ENCODE measurements around the gene ZNF629.

Gene ZNF629

DNA sequence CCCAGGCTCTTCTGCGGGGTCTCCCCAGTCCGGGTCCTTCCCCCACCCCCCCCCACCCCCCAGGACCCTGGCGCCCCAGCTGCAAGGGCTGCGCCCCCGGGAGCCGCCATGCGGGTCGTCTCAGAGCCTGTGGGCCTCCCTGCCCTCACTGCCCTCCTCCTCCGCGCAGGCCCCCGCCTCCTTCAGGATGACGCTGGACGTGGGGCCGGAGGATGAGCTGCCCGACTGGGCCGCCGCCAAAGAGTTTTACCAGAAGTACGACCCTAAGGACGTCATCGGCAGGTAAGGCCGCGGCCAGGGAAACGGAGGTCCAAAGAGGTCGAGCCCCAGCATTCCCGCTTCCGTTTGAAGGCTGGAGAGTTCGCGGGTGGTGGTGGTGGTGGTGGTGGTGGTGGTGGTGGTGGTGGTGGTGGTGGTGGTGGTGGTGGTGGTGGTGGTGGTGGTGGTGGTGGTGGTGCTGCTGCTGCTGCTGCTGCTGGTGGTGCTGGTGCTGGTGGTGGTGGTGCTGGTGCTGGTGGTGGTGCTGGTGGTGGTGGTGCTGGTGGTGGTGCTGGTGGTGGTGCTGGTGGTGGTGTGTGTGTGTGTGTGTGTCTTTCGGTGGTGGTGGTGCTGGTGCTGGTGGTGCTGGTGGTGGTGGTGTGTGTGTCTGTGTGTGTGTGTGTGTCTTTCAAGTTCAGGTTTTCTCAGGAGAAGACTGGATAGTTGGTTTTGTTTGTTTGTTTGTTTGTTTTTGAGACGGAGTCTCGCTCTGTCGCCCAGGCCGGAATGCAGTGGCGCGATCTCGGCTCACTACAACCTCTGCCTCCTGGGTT lies 38.2 kb downstream of the ZNF629 start:
- DNase-seq (ENCODE audit: low read depth), result no peak

GRCh38 chr16:30747799-30748633 lies 39.0 kb downstream of the ZNF629 start, which contains the start of gene PHKG2:
Gene PHKG2, plus strand, starts transcription at chr16:30748425. Its CDS starts 396 bp downstream, at chr16:30748821.
- DNase-seq (ENCODE audit: low read depth), result peak; percentile 98

GRCh38 chr16:30747331-30747730 lies 39.7 kb downstream of the ZNF629 start:
- DNase-seq (ENCODE audit: low read depth), result no peak

- no peak for DNase-seq (ENCODE audit: low read depth)
These were observed 40.3 kb downstream of the ZNF629 start for GRCh38 chr16:30746638-30747175.

GRCh38 chr16:30745082-30745481 lies 41.9 kb downstream of the ZNF629 start:
- no peak for DNase-seq (ENCODE audit: low read depth)

DNA sequence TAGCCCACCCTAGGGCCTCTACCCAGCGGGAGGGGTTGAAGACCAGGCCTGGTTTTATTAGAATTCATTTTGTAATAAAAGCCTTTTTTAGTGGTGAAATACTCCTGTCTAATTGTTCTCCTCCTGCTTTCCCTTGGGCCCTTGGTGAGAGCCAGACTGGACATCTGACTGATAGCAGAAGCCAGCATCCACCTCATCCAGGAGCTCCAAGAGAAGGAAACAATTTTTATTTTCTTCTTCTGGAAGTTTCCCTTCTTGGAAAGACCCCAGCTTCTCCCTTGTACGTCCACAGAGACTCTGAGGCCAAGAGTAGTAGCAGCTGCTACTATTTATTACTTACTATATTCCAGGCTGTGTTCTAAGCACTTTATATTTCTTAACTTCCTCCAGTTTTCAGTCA lies 42.8 kb downstream of the ZNF629 start:
- DNase-seq (ENCODE audit: low read depth), result no peak

- DNase-seq (ENCODE audit: low read depth), result no peak
These were observed 43.3 kb downstream of the ZNF629 start for GRCh38 chr16:30743716-30744115.

DNA sequence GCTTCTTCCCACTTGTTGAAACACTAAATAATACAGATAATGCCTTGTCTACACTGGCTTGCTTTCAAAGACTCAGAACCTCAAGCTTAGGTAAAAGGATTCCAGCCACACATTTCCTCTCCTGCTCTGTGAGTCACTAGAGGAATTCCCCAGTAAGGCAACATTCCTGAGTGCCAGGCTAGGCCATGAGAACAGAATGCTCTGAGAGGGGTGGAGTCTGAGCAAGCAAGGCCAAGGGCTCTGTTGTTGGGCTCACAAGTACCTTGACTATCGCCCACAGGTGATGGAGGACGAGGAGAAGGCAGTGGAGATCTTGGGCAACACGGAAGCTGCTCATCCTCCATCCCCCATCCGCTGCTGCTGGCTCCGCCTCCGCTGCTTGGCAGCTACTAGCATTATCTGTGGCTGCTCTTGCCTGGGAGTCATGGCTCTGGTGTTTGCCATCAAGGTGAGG lies 45.5 kb downstream of the ZNF629 start:
- DNase-seq (ENCODE audit: low read depth), result no peak

GRCh38 chr16:30740364-30741251 lies 46.4 kb downstream of the ZNF629 start:
- no peak for DNase-seq (ENCODE audit: low read depth)

- no peak for DNase-seq (ENCODE audit: low read depth)
These were observed 47.7 kb downstream of the ZNF629 start for GRCh38 chr16:30738984-30739951.

- no peak for DNase-seq (ENCODE audit: low read depth)
These were observed 49.0 kb downstream of the ZNF629 start for GRCh38 chr16:30737794-30738648.

- no peak for DNase-seq (ENCODE audit: low read depth)
These were observed 49.8 kb downstream of the ZNF629 start for GRCh38 chr16:30736995-30737793.

DNA sequence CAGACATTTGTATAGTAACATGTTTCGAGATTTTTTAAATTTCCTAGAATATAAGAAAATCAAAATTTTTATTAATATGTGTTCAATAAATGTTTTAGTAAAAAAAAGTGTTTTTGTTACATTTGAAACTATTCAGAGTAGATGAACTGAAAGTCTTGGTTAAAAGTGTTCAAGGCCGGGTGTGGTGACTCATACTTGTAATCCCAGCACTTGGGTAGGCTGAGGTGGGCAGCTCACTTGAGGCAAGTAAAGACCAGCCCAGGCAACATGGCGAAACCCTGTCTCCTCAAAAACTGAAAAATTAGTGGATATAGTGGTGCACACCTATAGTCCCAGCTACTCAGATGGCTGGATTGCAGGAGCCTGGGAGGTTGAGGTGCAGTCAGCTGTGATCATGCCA lies 55.6 kb downstream of the ZNF629 start:
- no peak for DNase-seq (ENCODE audit: low read depth)

- DNase-seq (ENCODE audit: low read depth), result no peak
These were observed 57.9 kb downstream of the ZNF629 start for GRCh38 chr16:30728899-30729672.
